Dermis microvascular lymphatic vessel endothelial cell (primary cell): ENCODE data around the gene HMBS. TPM values are rescaled to one million over a fixed set of nuclear protein-coding genes. Genes with fewer than 3 reads are reported as not detected.
"Not testable (repeated sequence)": the region's sequence is repeated elsewhere in the genome, so short reads cannot be mapped to it uniquely, and the experiment has no call there.

ENCODE experiments used
- DNase-seq, 2 donors: peaks; one replicate each; pipeline versions ENCODE4 v3.0.0 to v3.0.0-alpha.2; 2010; ENCODE audit warnings: low read depth in 2 of 2
- total RNA-seq: library from RNA; depleted of rRNA; stranded (reverse); fragments of >200 nt; gene quantifications from 2 replicates; pipeline ENCODE4 v1.2.1, GENCODE V29; 2014

HMBS gene
- total RNA-seq, 1 donor from 2014 or later: 4.5 TPM

GRCh38 chr11:119118227-119118626, 33.5 kb downstream of the HMBS start:
- DNase-seq: no peak

DNA sequence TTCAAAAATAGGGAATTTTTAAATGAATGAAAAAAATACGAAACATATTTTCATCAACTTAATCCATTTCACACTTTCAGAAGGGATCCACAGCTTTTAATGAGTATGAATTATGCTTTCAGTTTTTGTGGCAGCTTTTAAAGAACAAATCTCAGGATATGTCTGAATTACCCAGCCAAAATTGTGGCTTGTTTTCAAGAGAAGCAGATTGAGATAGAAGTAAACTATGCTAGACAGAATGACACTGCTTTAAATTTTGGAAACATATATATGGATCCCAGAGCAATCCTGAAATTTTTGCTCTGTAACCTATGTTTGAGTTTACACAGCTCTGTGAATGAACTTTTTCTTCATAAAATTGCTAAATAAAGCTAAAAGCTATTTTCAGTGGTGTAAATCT, 34.3 kb downstream of the HMBS start:
- no peak for DNase-seq

DNA sequence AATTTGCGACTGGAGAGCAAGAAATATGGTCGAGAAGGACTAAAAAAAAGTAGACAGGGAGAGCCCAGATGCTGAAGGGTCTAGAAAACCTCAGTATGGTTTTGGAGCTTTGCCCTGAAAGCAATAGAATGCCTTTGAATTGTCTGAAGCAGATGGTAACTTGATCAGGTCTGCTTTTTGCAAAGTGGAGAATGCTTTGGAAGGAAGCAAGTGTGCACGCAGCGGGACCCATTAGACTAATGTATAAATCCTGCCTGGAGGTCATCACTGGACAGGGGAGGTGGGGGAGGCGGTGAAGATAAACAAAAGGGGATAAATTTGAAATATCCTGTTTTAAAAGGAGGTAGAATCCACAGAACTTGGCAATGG, 35.9 kb downstream of the HMBS start:
- DNase-seq: peak in 1 of 2 donors; percentile 24

- DNase-seq: peak; percentile 97 to 99
Measured at GRCh38 chr11:119121008-119121810, 36.5 kb downstream of the HMBS start, which contains the start of gene HINFP. Gene HINFP, plus strand, starts transcription at chr11:119121580. Its CDS starts 5,365 bp downstream, at chr11:119126945.

DNA sequence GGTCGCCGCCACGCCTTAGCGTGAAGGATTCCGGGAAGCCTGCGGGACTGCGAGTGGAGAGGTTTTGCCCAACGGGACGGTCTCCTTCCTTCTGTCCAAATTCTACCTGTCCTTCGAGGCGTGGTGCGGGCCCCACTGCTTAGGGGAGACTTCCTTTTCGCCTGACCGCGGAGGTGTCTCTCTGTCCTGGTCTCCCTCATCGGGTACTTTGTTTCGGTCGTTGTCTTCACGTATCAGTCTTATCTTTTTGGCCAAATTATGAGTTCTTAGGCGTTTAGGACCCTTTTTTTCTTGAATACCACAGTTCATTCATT, 37.1 kb downstream of the HMBS start:
- DNase-seq: no peak

DNA sequence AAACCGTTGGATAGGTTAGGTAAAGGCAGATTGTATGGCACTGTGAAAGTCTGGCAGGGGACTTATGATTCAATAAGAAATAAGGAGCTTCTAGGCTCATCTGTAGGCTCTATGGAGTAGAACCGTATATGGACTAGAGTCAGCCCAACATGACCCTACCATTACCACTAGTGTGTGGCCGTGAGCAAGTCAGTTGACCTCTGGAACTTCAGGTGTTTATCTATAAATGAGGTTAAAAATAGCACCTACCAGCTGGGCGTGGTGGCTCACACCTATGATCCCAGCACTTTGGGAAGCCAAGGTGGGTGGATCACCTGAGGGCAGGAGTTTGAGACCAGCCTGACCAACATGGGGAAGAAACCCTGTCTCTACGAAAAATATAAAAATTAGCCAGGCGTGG, 41.1 kb downstream of the HMBS start:
- no peak for DNase-seq

- DNase-seq: no peak
Measured at GRCh38 chr11:119126675-119127268, 42.1 kb downstream of the HMBS start.

DNA sequence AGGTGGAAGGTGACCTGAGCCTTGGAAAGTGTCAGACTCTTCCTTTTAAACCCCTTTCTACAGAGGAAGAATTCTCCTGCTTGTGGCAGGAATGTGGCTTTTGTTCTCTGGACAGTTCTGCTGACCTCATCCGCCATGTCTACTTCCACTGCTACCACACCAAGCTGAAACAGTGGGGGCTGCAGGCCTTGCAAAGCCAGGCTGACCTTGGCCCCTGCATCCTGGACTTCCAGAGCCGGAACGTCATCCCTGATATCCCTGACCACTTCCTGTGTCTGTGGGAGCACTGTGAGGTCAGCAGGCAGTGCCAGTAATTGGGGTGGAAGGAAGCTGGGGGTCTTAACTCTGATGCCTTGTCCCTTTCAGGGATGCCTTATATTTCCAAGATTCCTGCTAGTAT, 46.0 kb downstream of the HMBS start:
- DNase-seq: peak; percentile 9 to 16

- no peak for DNase-seq
Measured at GRCh38 chr11:119134389-119134978, 49.8 kb downstream of the HMBS start.

DNA sequence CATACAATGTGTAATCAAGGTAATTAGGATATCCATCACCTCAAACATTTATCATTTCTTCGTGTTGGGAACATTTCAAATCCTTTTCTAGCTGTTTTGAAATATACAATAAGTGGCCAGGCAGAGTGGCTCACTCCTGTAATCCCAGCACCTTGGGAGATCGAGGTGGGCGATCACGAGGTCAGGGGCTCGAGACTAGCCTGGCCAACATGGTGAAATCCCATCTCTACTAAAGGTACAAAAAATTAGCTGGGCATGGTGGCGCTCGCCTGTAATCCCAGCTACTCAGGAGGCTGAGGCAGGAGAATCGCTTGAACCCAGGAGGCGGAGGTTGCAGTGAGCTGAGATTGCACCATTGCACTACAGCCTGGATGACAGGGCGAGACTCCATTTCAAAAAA, 54.6 kb downstream of the HMBS start:
- not testable (repeated sequence) for DNase-seq

Other genes with a start within 250 kb of the HMBS start
- gene CXCR5, start 201.0 kb upstream of the HMBS start, total RNA-seq: not detected in 2 replicates
- gene BCL9L, start 159.0 kb upstream of the HMBS start, total RNA-seq: 4.5 and 8.2 TPM in 2 replicates
- gene UPK2, start 128.6 kb upstream of the HMBS start, total RNA-seq: not detected in 2 replicates
- not detected in 2 replicates for gene FOXR1, start 113.1 kb upstream of the HMBS start, total RNA-seq
- 6.2 and 8.7 TPM in 2 replicates for gene CENATAC, start 86.7 kb upstream of the HMBS start, total RNA-seq
- gene RPS25, start 66.5 kb upstream of the HMBS start, total RNA-seq: 458 and 629 TPM in 2 replicates
- gene TRAPPC4, start 66.1 kb upstream of the HMBS start, total RNA-seq: 64.7 and 74.2 TPM in 2 replicates
- 14.5 and 18.1 TPM in 2 replicates for gene SLC37A4, start 54.0 kb upstream of the HMBS start, total RNA-seq
- 146 and 148 TPM in 2 replicates for gene HYOU1, start 27.7 kb upstream of the HMBS start, total RNA-seq
- gene VPS11, start 17.1 kb upstream of the HMBS start, total RNA-seq: 20.0 and 34.8 TPM in 2 replicates
- gene DPAGT1, start 17.0 kb downstream of the HMBS start, total RNA-seq: 10.5 and 17.6 TPM in 2 replicates
- 1.7 and 3.4 TPM in 2 replicates for gene C2CD2L, start 22.5 kb downstream of the HMBS start, total RNA-seq
- gene HINFP, start 36.7 kb downstream of the HMBS start, total RNA-seq: 11.3 and 16.4 TPM in 2 replicates
- under 0.01 TPM in 1 of 2 replicates, not detected in the other for gene ABCG4, start 64.2 kb downstream of the HMBS start, total RNA-seq
- gene NLRX1, start 83.8 kb downstream of the HMBS start, total RNA-seq: 11.0 and 16.1 TPM in 2 replicates
- gene NHERF4, start 100.6 kb downstream of the HMBS start, total RNA-seq: not detected in 2 replicates
- 7.4 and 9.4 TPM in 2 replicates for gene CBL, start 121.5 kb downstream of the HMBS start, total RNA-seq
- gene MCAM, start 232.2 kb downstream of the HMBS start, total RNA-seq: 133 and 200 TPM in 2 replicates
- 2.6 and 4.6 TPM in 2 replicates for gene RNF26, start 249.6 kb downstream of the HMBS start, total RNA-seq